ENCODE data around the gene DHODH. TPM values are rescaled to one million over a fixed set of nuclear protein-coding genes. Genes with fewer than 3 reads are reported as not detected.

Gene DHODH
- total and polyA plus RNA-seq, 2 donors (not counting 3 experiments of a cell fraction or from before 2014, with no cell fraction given): 5.8 to 9.2 TPM

- POLR2A ChIA-PET: no interaction called here
- H3K27ac ChIP-seq (ENCODE audit: insufficient read depth, low read depth, low read length): no peak overlapping the region
- CTCF ChIA-PET: no interaction called here
- FAIRE-seq (no peak), DNase-seq (ENCODE audit: low read depth, low spot score) (no peak)
- no peak overlapping the region for H3K9ac ChIP-seq (replicated peaks; ENCODE audit: extremely low read depth, insufficient read depth, low read length)
- intact Hi-C loops (cut with micrococcal nuclease) (loop anchor here (10.0 kb wide), 1 partner anchor 1893 kb away; no protein-coding TSS in a partner anchor), dilution Hi-C loops (cut with MboI; ENCODE audit: extremely low pct_ligation_motif_present, low sequenced_read_pairs) (no loop called here)
- H3K4me3 ChIP-seq (replicated peaks in 1 of 3; ENCODE audit: insufficient read depth in 1 of 3, low read depth in 1 of 3, low read length in 3 of 3): no peak overlapping the region
- H3K4me2 ChIP-seq (ENCODE audit: insufficient read depth, low read length): no peak overlapping the region
- TF ChIP-seq CTCF (IDR thresholded peaks at IDR 0.05; ENCODE audit: extremely low read depth in 1 of 2, insufficient read depth in 1 of 2, low read depth in 1 of 2, low read length in 2 of 2) (no peak), EZH2 (IDR thresholded peaks at IDR 0.05; ENCODE audit: borderline replicate concordance, low read depth, low read length, severe bottlenecking) (no peak), MAX (IDR thresholded peaks at IDR 0.05; ENCODE audit: insufficient read depth, insufficient read length) (no peak), GATA2 (IDR thresholded peaks at IDR 0.05; ENCODE audit: insufficient read depth, insufficient read length, low read depth, low read length) (no peak), POLR2AphosphoS5 (IDR thresholded peaks at IDR 0.05; ENCODE audit: insufficient read depth, low read depth, low read length) (no peak), MYC (IDR thresholded peaks at IDR 0.05; ENCODE audit: low read depth, low read length) (no peak)
- H2AFZ ChIP-seq (ENCODE audit: low read depth, low read length): no peak overlapping the region
- BruUV-seq (replicated peaks): no TSS peak
- no peaks in the 10 kb centered on the region for H3K4me1 ChIP-seq (ENCODE audit: control insufficient read depth, extremely low read depth, insufficient read depth, low read length)
- H3K79me2 ChIP-seq (ENCODE audit: control insufficient read depth, insufficient read depth, low read length): no peaks in the 10 kb centered on the region
- peaks cover 0 to 1% of the 10 kb centered on the region in 2 experiments for H3K27me3 ChIP-seq (ENCODE audit: control insufficient read depth in 2 of 2, insufficient read depth in 2 of 2, low read length in 2 of 2)
- H3K9me3 ChIP-seq (replicated peaks; ENCODE audit: control insufficient read depth, insufficient read depth, low read length): no peaks in the 10 kb centered on the region
- H3K36me3 ChIP-seq (ENCODE audit: control insufficient read depth in 2 of 2, extremely low read depth in 1 of 2, insufficient read depth in 2 of 2, low read length in 2 of 2): no peaks in the 10 kb centered on the region
- H3K9me1 ChIP-seq (replicated peaks; ENCODE audit: control insufficient read depth, extremely low read depth, insufficient read depth, low read length): no peaks in the 10 kb centered on the region
- H4K20me1 ChIP-seq (replicated peaks; ENCODE audit: control insufficient read depth, extremely low read depth, insufficient read depth, low read length): no peaks in the 10 kb centered on the region
Measured at GRCh38 chr16:72061564-72061963, 53.0 kb downstream of the DHODH start.
